Transverse colon (tissue), 4 donors: ENCODE results near the gene COP1. TPM values are rescaled to one million over a fixed set of nuclear protein-coding genes. Genes with fewer than 3 reads are reported as not detected.

Experiments
- DNase-seq: peaks from one replicate; pipeline ENCODE4 v3.0.0-alpha.2; 2019
- H3K27ac ChIP-seq, 4 donors: fragments of 200-600 bp; sonication (generic); 2 replicates each; pipeline ENCODE4 v1.5.1; 2016 to 2018; ENCODE audit warnings: inconsistent platforms in 4 of 4
- H3K27me3 ChIP-seq: fragments of 200-600 bp; sonication (generic); 2 replicates; pipeline ENCODE4 v1.5.1; 2017; ENCODE audit warnings: inconsistent platforms
- H3K36me3 ChIP-seq, 4 donors: fragments of 200-600 bp; sonication (generic); 2 replicates each; pipeline ENCODE4 v1.5.1; 2017 to 2019; ENCODE audit warnings: inconsistent platforms in 4 of 4
- H3K4me1 ChIP-seq, 4 donors: fragments of 200-600 bp; sonication (generic); 2 replicates each; pipeline ENCODE4 v1.5.1; 2017 to 2020; ENCODE audit warnings: inconsistent platforms in 4 of 4
- H3K4me3 ChIP-seq, 4 donors: fragments of 200-600 bp; sonication (generic); 1 replicate in 1 of 4; 2 replicates in 3 of 4; pipeline versions ENCODE4 v1.5.1 to v1.6.1; 2017 to 2019; ENCODE audit warnings: inconsistent platforms in 4 of 4
- H3K9me3 ChIP-seq, 2 donors: fragments of 200-600 bp; sonication (generic); 2 replicates each; pipeline ENCODE4 v1.5.1; 2017 to 2019; ENCODE audit warnings: inconsistent platforms in 2 of 2
- CTCF ChIP-seq, 5 experiments: fragments of 200-600 bp in 3 of 5; fragments of 450-650 bp in 2 of 5; sonication (generic) in 3 of 5; IDR thresholded peaks; 1 replicate in 2 of 5; 2 replicates in 3 of 5; pipeline ENCODE4 v1.5.1; 2016 to 2017; ENCODE audit warnings: antibody characterized with exemption in 5 of 5, inconsistent platforms in 3 of 5, mild to moderate bottlenecking in 2 of 5, moderate library complexity in 1 of 5
- EP300 ChIP-seq: sonication (generic); formaldehyde crosslinking; IDR thresholded peaks from one replicate; pipeline ENCODE4 v1.6.1; 2017; ENCODE audit warnings: antibody characterized with exemption, low read depth
- POLR2A ChIP-seq: fragments of 450-650 bp; IDR thresholded peaks from one replicate; pipeline ENCODE4 v1.6.1; 2016; ENCODE audit warnings: antibody characterized with exemption, mild to moderate bottlenecking, moderate library complexity
- POLR2AphosphoS5 ChIP-seq, 3 donors: sonication (generic); formaldehyde crosslinking; IDR thresholded peaks; one replicate each; pipeline ENCODE4 v1.6.1; 2016; ENCODE audit warnings: antibody characterized with exemption in 3 of 3
- WGBS, 2 donors: methylation state at CpG; one replicate each; pipeline ENCODE4 v1.1.5; 2018; ENCODE audit warnings: low coverage in 1 of 2; 5-methylcytosine and 5-hydroxymethylcytosine counted together
- in situ Hi-C, 4 donors: fragments of 200-750 bp; cut with MboI; loops; one replicate each; pipeline versions ENCODE4 v1.15.0 to v1.15.1; 2017; ENCODE audit warnings: low sequenced_read_pairs in 3 of 4, low pct_ligation_motif_present in 1 of 4, low pct_unique_long_range_greater_than_20kb in 1 of 4
- intact Hi-C: fragments of 100-400 bp; cut with DNase I; formaldehyde crosslinking; loops from one replicate; pipeline ENCODE4 v1.15.1; 2023; ENCODE audit warnings: low total_unique reads
- total RNA-seq, 4 donors: library from RNA; depleted of rRNA; stranded (reverse); fragments of >200 nt; gene quantifications; one replicate each; pipeline ENCODE4 v1.1.0, GENCODE V29; 2016

COP1 gene
- total RNA-seq, 4 donors from 2014 or later = 52.3 to 190 (median 109) TPM

GRCh38 chr1:175906370-175906769 lies 300.7 kb downstream of the COP1 start:
- H3K4me1 ChIP-seq = no peaks in the 10 kb centered on the region
- no peak for TF ChIP-seq CTCF (IDR thresholded peaks at IDR 0.05)
- TF ChIP-seq POLR2AphosphoS5 (IDR thresholded peaks at IDR 0.05) = no peak
- TF ChIP-seq POLR2A = no peak
- TF ChIP-seq EP300 = no peak
- DNase-seq = no peak
- H3K9me3 ChIP-seq = peaks cover 13 to 18% of the 10 kb centered on the region in 2 donors
- H3K36me3 ChIP-seq = no peaks in the 10 kb centered on the region
- H3K4me3 ChIP-seq = no peak overlapping the region
- 81 to 89% methylated on average over 3 of the region's 3 CpGs for WGBS, 2 donors
- intact Hi-C loops (no loop called here), in situ Hi-C loops (no loop called here)
- H3K27ac ChIP-seq = no peak overlapping the region
- no peaks in the 10 kb centered on the region for H3K27me3 ChIP-seq

GRCh38 chr1:175904808-175905207 lies 302.3 kb downstream of the COP1 start:
- Histone ChIP-seq H3K4me3 (no peak overlapping the region), H3K9me3 (peaks cover 0 to 6% of the 10 kb centered on the region in 2 donors), H3K36me3 (no peaks in the 10 kb centered on the region), H3K4me1 (no peaks in the 10 kb centered on the region), H3K27ac (no peak overlapping the region), H3K27me3 (no peaks in the 10 kb centered on the region)
- intact Hi-C loops = no loop called here
- 67 to 85% methylated on average over 2 to 3 of the region's 3 CpGs for WGBS, 2 donors
- in situ Hi-C loops = no loop called here
- DNase-seq = no peak
- TF ChIP-seq EP300 = no peak
- no peak for TF ChIP-seq CTCF (IDR thresholded peaks at IDR 0.05)
- TF ChIP-seq POLR2AphosphoS5 (IDR thresholded peaks at IDR 0.05) = no peak

- intact Hi-C loops = no loop called here
- Histone ChIP-seq H3K4me1 (no peaks in the 10 kb centered on the region), H3K27ac (no peak overlapping the region), H3K4me3 (no peak overlapping the region), H3K36me3 (no peaks in the 10 kb centered on the region), H3K9me3 (no peaks in the 10 kb centered on the region), H3K27me3 (no peaks in the 10 kb centered on the region)
- in situ Hi-C loops = no loop called here
- 92 to 93% methylated on average over 6 to 8 of the region's 8 CpGs for WGBS, 2 donors
- DNase-seq = no peak
- no peak for TF ChIP-seq POLR2A
- no peak for TF ChIP-seq CTCF (IDR thresholded peaks at IDR 0.05)
- TF ChIP-seq POLR2AphosphoS5 (IDR thresholded peaks at IDR 0.05) = no peak
- no peak for TF ChIP-seq EP300
Observed at GRCh38 chr1:175902281-175902680, 304.8 kb downstream of the COP1 start.

GRCh38 chr1:175901076-175901836 lies 305.8 kb downstream of the COP1 start:
- no peaks in the 10 kb centered on the region for H3K27me3 ChIP-seq
- in situ Hi-C loops (no loop called here), intact Hi-C loops (no loop called here)
- H3K4me3 ChIP-seq = no peak overlapping the region
- TF ChIP-seq POLR2AphosphoS5 (IDR thresholded peaks at IDR 0.05) (no peak), EP300 (no peak), POLR2A (no peak), CTCF (IDR thresholded peaks at IDR 0.05) (no peak)
- WGBS, 2 donors = 81% methylated on average over 5 of the region's 5 CpGs; no CpG with 5 or more reads in 1 of the 2 donors
- no peak for DNase-seq
- no peaks in the 10 kb centered on the region for H3K36me3 ChIP-seq
- no peaks in the 10 kb centered on the region for H3K9me3 ChIP-seq
- no peak overlapping the region for H3K27ac ChIP-seq
- no peaks in the 10 kb centered on the region for H3K4me1 ChIP-seq
